Kidney capillary endothelial cell (primary cell): ENCODE data around the gene PITPNM3.

Experiments
- DNase-seq: peaks from one replicate; pipeline ENCODE4 v3.0.0-alpha.2; 2018; ENCODE audit warnings: low spot score

The PITPNM3 gene

GRCh38 chr17:6443692-6444570 lies 112.4 kb downstream of the PITPNM3 start, which contains the start of gene PIMREG:
Gene PIMREG, plus strand, starts transcription at chr17:6444455. Its CDS starts 656 bp downstream, at chr17:6445111.
- DNase-seq, result peak; percentile 94

GRCh38 chr17:6442775-6443174 lies 113.6 kb downstream of the PITPNM3 start:
- DNase-seq, result no peak

GRCh38 chr17:6439951-6440350 lies 116.4 kb downstream of the PITPNM3 start:
- DNase-seq, result no peak

DNA sequence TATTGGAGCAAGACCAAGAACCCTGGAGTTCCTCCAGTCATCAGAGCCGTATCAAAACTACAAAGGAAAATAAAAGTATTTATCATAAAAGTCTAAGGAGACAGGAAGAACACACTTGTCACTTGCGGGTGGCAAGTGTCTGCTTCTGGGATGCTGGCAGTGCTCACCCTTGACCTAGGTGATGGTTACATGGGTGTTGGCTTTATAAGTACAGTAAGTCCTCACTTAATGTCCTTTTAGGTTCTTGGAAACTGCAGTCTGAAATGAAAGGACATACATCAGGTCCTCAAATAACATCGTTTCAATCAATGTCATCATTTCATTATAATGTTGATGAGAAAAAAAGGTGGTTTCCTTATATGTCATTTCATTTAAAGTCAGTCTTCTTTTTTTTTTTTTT lies 118.4 kb downstream of the PITPNM3 start:
- DNase-seq, result no peak

- no peak for DNase-seq
Measured at GRCh38 chr17:6437466-6437865, 118.9 kb downstream of the PITPNM3 start.

- DNase-seq, result peak; percentile 61
Measured at GRCh38 chr17:6435968-6436367, 120.4 kb downstream of the PITPNM3 start.

- no peak for DNase-seq
Measured at GRCh38 chr17:6435051-6435450, 121.3 kb downstream of the PITPNM3 start, which contains the start of gene AIPL1. Gene AIPL1, minus strand, starts transcription at chr17:6435121. Its CDS starts 17 bp downstream, at chr17:6435104.

- no peak for DNase-seq
Measured at GRCh38 chr17:6430769-6431168, 125.6 kb downstream of the PITPNM3 start.

DNA sequence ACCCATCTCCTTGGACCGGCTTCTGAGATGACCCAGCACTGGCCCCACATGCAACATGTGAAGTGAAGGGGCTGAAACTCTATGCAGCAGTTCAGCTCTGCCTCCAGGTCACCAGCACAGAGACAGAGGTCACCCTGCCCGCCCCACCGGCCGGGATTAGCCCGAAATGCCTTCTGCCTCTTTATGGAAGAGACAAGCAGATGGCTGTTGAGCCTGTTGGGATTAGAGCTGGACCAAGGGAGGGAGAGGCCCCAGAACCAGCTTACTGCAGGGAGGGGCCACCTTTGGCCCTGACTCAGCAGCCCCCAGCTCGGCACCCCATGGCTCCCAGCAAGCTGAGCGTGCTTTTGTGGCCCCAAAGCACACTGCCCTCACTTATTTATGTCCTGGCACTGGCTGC lies 127.1 kb downstream of the PITPNM3 start:
- no peak for DNase-seq

- DNase-seq, result no peak
Measured at GRCh38 chr17:6428207-6428965, 128.0 kb downstream of the PITPNM3 start.

DNA sequence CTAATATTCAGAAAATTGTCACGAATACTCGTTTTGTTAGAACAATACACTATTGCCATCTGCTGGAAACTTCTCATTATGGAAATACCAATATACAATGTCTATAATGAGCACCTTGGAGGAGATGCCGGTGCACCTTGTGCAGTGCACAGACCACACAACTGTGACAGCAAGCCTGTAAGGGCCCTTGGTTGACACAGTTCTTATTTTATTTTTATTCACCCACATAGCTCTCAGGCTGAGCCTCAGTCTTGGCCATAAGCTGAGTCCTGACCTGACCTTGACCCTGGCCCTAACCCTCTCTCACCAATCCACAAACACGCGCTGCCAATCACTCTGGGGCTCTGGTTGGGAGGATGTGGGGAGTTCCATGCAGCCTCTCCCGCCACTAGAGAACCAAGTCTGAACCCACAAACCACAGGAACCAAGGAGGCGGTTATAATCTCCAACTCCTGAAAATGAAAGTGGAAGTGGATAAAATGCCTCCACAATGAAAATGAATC lies 129.0 kb downstream of the PITPNM3 start:
- DNase-seq, result no peak

GRCh38 chr17:6426356-6427101 lies 129.8 kb downstream of the PITPNM3 start:
- no peak for DNase-seq

- DNase-seq, result no peak
Measured at GRCh38 chr17:6425407-6425806, 130.9 kb downstream of the PITPNM3 start.

- no peak for DNase-seq
Measured at GRCh38 chr17:6423931-6424330, 132.4 kb downstream of the PITPNM3 start.

DNA sequence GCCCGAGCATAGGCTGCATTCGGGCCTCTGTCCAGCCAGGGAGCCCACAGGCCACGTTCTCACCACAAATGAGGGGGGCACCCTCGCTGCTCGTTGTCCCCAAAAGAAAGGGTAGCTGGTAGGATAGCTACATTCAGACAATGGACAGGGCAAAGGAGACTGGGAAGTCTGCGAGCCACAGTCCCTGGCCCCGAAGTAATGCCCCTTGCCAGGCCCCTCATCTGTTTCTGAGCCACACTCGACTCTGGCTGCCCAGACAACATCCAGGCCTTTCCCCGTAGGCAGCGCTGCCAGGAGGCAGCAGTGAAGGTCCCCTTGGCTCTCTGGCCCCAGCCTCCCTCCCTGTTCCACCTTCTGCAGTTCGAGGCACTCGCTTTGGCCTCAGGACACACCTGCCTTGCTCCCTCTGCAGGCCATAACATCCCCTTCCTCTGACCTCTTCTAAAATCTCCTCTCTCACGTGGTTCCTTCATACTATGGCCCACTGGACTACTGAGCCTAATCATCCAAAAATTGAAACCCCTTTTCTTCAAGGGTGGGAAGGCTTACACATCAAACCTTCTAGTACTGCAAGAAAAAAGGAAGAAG lies 133.6 kb downstream of the PITPNM3 start:
- DNase-seq, result no peak

GRCh38 chr17:6421700-6422604 lies 134.4 kb downstream of the PITPNM3 start:
- DNase-seq, result peak; percentile 72

GRCh38 chr17:6420173-6420641 lies 136.1 kb downstream of the PITPNM3 start:
- no peak for DNase-seq

DNA sequence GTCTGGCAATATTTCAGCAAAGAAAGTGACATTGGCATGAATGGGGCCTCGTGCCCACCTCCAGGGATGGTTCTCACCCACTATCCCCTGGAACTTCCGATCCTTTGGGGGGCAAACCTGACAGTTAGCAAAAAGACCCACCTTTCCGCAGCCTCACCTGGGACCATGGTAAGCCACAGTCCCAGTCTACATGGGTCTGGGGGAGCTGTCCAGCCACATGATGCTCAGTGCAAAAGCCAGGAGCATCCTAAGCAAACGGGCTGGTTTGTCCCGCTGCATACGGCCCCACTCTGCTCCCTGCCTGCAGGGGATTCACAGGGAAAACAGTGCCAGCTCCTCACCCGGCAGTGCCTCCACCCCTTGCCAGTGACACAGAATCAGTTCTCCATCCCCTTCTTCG lies 140.7 kb downstream of the PITPNM3 start:
- no peak for DNase-seq

GRCh38 chr17:6413065-6413464 lies 143.3 kb downstream of the PITPNM3 start:
- peak; percentile 65 for DNase-seq

DNA sequence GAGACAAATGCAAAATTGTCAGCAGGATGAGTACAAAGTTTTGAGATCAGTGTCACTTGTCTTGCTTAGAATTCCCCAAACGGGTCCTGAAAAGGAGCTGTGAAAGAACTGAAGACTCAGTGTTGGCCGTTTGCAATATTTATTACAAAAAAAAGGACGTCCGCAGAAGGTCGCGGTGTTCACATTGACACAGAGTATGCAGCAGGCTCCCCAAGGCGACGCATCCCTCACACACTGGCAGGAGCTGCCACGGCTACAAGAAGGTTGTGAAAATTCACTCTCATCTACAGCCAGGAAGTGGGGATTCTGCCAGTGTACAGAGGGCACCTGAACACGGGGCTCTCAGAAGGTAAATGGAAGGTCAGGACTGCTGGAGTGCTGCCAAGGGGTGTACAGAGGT lies 147.6 kb downstream of the PITPNM3 start:
- DNase-seq, result no peak
